Activated T-cell treated with anti-CD3 and anti-CD28 coated beads, Interleukin-2, amount 50 U/mL, for 4 hours (primary cell): ENCODE measurements around the gene CBFB. TPM values are rescaled to one million over a fixed set of nuclear protein-coding genes. Genes with fewer than 3 reads are reported as not detected.
"Not testable (repeated sequence)": the region's sequence is repeated elsewhere in the genome, so short reads cannot be mapped to it uniquely, and the experiment has no call there.

ENCODE experiments used
- ATAC-seq, 2 donors: fragments of 200-7000 bp; cut with Tn5 transposase; one replicate each; pipeline ENCODE4 v1.10.0; 2021
- DNase-seq: peaks from one replicate; pipeline ENCODE4 v3.0.0-alpha.2; 2020
- H3K27me3 Mint-ChIP-seq: one replicate; pipeline ENCODE4 v1.8.0; 2021; ENCODE audit warnings: low read depth, mixed read lengths
- H3K36me3 Mint-ChIP-seq: one replicate; pipeline ENCODE4 v1.8.0; 2022; ENCODE audit warnings: mixed read lengths; ENCODE audit not compliant: insufficient read depth
- H3K4me1 Mint-ChIP-seq: one replicate; pipeline ENCODE4 v1.8.0; 2021; ENCODE audit warnings: low read depth, mixed read lengths
- H3K4me3 Mint-ChIP-seq: one replicate; pipeline ENCODE4 v1.8.0; 2021; ENCODE audit warnings: mild to moderate bottlenecking, moderate library complexity, mixed read lengths
- H3K9me3 Mint-ChIP-seq: one replicate; pipeline ENCODE4 v1.8.0; 2021; ENCODE audit warnings: mixed read lengths
- total RNA-seq, 3 donors: library from RNA; stranded (reverse); gene quantifications; one replicate each; pipeline ENCODE4 v1.2.1, GENCODE V29; 2021

Gene CBFB
- total RNA-seq, 3 donors from 2014 or later, result 128 to 132 (median 129) TPM

DNA sequence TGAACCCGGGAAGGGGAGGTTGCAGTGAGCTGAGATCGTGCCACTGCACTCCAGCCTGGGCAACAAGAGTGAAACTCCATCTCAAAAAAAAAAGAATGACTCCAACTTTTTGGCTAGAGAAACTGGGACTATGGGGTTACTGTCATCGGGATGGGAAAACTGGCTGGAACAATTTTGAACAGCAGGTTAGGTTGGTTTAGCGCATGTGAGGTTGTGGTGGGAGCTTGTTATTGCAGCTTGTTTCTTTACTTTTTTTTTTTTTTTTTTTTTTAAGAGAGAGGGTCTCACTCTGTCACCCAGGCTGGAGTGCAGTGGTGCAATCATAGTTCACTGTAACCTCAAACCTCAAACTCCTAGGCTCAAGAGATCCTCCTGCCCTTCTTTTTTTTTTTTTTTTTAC lies 12.6 kb downstream of the CBFB start:
- not testable (repeated sequence) for H3K4me3 Mint-ChIP-seq, H3K9me3 Mint-ChIP-seq, DNase-seq, H3K27me3 Mint-ChIP-seq, ATAC-seq
- Mint-ChIP-seq H3K36me3 (peaks cover 17% of the 10 kb centered on the region), H3K4me1 (peaks cover 27% of the 10 kb centered on the region)

DNA sequence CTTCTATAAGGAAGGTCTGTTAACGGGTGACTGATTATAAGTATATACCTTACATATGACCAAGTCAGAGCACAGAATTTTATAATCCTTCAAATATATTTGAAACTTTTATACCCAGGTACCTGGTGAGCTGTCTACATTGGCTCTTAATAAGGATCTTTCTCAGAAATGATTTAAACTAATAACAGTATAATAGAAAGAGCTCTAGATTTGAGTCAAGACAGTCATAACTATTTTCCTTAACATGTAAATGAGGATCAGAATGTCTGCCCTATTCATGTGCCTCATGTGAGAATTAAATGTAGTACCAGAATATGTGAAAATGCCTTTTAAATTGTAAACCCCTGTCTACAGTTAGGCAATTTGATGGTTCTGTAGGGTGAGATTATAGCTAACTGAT lies 14.5 kb downstream of the CBFB start:
- Mint-ChIP-seq H3K27me3 (no peaks in the 10 kb centered on the region), H3K9me3 (no peaks in the 10 kb centered on the region), H3K36me3 (peaks cover 16% of the 10 kb centered on the region), H3K4me1 (peaks cover 26% of the 10 kb centered on the region), H3K4me3 (no peak overlapping the region)
- DNase-seq (no peak), ATAC-seq (peak in 1 of 2 donors; percentile 18)

DNA sequence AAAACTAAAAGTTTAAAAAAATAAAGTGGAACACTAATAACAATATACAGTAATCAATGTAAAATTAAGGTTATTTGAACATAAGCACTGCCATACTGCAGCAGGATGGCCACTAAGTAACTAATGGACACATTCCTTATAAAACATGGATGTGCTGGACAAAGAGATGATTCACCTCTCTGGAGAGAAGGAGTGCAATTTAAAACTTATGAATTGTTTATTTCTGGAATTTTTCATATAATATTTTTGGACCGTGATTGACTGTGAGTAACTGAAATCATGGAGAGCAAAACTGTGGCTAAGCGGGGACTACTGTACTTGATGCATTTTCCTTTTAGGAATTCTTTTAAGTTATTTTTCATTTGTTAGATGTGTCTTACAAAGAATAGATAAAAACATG lies 21.8 kb downstream of the CBFB start:
- Mint-ChIP-seq H3K4me3 (no peak overlapping the region), H3K27me3 (no peaks in the 10 kb centered on the region), H3K36me3 (peaks cover 2% of the 10 kb centered on the region), H3K9me3 (no peaks in the 10 kb centered on the region), H3K4me1 (peaks cover 35% of the 10 kb centered on the region)
- no peak for ATAC-seq
- DNase-seq, result no peak

DNA sequence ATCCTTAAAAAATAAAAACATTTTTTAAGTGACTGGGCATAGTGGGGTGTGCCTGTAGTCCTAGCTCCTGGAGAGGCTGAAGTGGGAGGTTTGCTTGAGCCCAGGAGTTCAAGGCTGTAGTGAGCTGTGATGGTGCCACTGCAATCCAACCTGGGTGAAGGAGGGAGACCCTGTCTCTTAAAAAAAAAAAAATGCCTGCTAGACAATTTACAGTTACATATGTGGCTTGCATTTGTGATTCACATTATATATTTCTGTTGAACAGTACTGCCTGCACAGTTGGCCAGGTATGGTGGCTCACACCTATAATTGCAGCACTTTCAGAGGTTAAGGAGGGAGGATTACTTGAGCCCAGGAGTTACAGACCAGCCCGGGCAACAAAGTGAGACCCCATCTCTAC lies 23.4 kb downstream of the CBFB start:
- DNase-seq, result no peak
- H3K4me3 Mint-ChIP-seq, result peak overlapping the region; percentile 69
- H3K36me3 Mint-ChIP-seq, result peaks cover 7% of the 10 kb centered on the region
- peaks cover 44% of the 10 kb centered on the region for H3K4me1 Mint-ChIP-seq
- peak in 1 of 2 donors; percentile 7 for ATAC-seq
- H3K27me3 Mint-ChIP-seq, result no peaks in the 10 kb centered on the region
- H3K9me3 Mint-ChIP-seq, result no peaks in the 10 kb centered on the region

DNA sequence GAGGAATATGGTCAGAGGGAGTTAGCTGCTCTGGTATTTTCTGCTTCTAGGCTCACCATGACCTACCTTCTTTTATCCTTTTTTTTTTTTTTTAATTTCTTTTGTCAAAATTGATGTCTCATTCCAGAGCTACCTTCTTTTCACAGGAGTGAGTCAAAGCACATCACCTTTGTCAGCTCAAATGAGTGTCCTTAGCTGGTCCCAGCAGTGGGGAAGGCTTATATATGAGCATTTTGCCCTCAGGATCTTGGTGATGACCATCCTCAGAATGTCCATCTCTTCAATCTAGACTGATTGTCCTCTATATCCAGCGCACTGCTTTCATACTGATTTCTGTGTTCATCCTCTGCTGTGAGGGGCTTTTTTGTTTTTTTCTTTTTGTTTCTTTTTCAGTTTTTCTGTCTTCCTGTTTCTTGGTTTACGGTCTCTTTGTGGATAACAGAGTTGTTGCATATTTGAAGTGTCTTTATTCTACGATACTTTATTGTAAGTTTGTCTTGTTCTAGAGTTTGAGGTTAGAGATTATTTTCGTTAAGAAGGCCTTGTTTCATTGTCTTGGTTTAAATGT lies 24.9 kb downstream of the CBFB start:
- Mint-ChIP-seq H3K27me3 (no peaks in the 10 kb centered on the region), H3K36me3 (peaks cover 8% of the 10 kb centered on the region), H3K9me3 (no peaks in the 10 kb centered on the region), H3K4me1 (peaks cover 44% of the 10 kb centered on the region), H3K4me3 (peak overlapping the region; percentile 69)
- no peak for DNase-seq
- ATAC-seq, result peak; percentile 36 to 42

DNA sequence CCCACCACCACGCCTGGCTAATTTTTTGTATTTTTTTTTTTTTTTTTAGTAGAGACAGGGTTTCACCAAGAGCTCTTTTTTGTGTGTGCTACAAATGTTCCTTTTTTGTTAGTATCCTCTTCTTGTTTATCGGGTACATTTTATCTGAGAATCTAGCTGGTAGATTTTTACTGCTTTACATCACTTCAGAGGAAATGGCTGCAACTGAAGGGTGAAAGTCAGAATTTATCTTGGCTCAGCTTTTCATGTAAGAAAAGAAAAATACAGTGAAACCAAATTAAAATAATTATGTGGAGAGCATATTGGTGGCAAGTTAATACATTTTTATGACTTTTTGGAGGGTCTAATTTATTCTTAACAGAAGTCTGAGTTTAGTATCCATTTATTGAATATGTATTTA lies 26.0 kb downstream of the CBFB start:
- ATAC-seq (no peak), DNase-seq (no peak)
- H3K9me3 Mint-ChIP-seq, result no peaks in the 10 kb centered on the region
- no peaks in the 10 kb centered on the region for H3K27me3 Mint-ChIP-seq
- peaks cover 13% of the 10 kb centered on the region for H3K36me3 Mint-ChIP-seq
- H3K4me1 Mint-ChIP-seq, result peaks cover 47% of the 10 kb centered on the region
- H3K4me3 Mint-ChIP-seq, result peak overlapping the region; percentile 69

DNA sequence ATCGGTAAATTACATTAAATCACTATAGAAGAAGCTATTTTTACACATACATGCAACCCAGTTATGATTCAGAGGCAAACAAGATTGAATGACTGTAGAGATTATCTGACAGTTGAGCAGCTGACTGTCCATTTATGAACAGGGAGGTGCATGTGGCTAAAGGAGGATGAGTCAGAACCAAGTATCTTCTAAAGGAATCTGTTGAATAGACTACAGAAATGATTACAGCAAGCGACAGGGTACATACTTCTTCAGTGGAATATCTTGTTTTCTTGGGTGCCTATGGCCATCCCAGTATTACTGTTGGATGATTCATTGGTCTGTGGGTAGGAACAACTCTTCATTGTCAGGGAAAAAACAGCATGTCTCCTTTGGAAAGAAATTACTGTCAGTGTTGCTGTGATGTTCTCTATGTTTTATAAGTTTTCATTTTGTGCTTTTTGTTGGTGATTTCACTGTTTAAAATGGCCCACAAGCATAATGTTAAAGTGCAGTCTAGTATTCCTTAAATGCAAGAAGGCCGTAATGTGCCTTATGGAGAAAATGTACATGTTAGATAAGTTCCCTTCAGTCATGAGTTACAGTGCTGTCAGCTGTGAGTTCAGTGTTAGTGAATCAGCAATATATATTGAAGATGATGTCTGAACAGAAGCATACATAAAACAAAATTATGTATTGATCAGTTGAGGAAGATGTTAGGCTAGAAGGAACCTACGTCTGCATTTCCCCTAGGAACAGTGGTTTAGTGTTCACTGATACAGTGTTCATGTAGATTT lies 27.0 kb downstream of the CBFB start:
- ATAC-seq, result peak; percentile 83 to 90
- Mint-ChIP-seq H3K9me3 (no peaks in the 10 kb centered on the region), H3K4me3 (peak overlapping the region; percentile 55)

DNA sequence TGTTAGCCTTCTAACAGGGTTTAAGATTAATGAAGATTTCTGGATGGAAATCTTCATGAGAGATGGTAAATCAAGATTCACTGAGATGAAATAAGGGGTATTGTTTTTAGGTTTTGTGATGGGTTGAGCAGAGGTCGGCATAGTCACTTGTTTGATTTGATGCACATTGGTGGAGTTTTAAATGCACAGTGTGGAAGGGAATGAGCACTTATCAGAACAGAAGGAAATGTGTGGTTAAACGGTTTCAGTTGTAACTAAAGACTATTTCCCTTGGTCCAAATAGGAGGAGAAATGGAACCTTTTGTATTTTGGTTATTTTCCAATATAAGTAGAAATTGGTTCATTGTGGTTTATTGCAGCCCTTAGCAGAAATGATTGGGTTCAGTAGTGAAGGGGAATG lies 34.1 kb downstream of the CBFB start:
- H3K9me3 Mint-ChIP-seq, result no peaks in the 10 kb centered on the region
- no peak for ATAC-seq
- H3K4me3 Mint-ChIP-seq, result no peak overlapping the region
- H3K36me3 Mint-ChIP-seq, result peaks cover 15% of the 10 kb centered on the region
- H3K4me1 Mint-ChIP-seq, result peaks cover 17% of the 10 kb centered on the region
- no peaks in the 10 kb centered on the region for H3K27me3 Mint-ChIP-seq
- no peak for DNase-seq

More for the DNA sequence above, 27.0 kb downstream of the CBFB start:
- Mint-ChIP-seq H3K36me3 (peaks cover 13% of the 10 kb centered on the region), H3K27me3 (no peaks in the 10 kb centered on the region), H3K4me1 (peaks cover 47% of the 10 kb centered on the region)
- no peak for DNase-seq

DNA sequence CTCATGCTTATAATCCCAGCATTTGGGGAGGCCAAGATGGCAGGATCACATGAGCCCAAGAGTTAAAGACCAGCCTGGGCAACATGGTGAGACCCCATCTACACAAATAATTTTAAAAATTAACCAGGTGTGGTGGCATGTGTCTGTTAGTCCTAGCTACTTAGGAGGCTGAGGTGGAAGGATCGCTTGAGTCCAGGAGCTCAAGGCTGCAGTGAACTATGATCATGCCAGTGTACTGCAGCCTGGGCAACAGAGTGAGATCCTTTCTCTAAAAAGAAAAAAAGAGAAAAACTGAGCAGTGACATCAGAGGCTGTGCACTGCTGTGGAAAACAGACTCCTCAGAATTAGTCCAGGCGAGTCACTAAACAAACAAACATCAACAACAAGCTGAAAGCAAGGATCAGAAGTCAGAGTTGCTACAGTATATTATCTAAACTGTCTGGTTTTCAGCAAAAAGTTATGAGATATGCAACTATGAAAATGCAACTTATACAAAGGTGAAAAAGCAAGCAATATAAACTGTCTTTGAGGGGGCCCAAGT lies 39.3 kb downstream of the CBFB start:
- H3K9me3 Mint-ChIP-seq, result no peaks in the 10 kb centered on the region
- H3K36me3 Mint-ChIP-seq, result peaks cover 22% of the 10 kb centered on the region
- ATAC-seq, result no peak
- peaks cover 6% of the 10 kb centered on the region for H3K4me1 Mint-ChIP-seq
- DNase-seq, result no peak
- no peaks in the 10 kb centered on the region for H3K27me3 Mint-ChIP-seq
- no peak overlapping the region for H3K4me3 Mint-ChIP-seq

DNA sequence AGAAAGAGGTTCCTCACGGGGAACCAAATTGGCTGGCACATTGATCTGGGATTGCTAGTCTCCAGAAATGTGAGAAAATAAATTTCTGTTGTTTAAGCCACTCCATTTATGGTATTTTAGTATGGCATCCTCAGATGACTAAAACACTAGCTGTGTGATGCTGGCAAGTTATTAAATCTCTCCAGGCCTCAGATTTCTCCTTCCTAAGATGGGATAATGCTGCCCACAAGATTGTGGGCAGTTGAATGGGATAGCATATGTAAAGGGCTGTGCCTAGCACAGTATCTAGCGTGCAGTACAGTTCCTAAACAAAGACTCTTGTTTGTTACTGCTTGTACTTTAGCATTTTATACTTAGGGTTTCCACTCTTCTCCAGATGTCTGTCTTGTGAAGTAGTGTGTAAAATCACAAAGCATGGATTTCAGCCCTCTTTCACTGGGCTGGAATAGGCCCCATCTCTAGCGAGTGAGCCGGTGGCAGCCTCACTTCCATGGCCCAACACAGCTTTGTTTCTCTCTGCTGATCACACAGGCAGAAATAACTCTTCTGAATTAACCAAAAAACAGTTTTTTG lies 42.6 kb downstream of the CBFB start:
- no peak for ATAC-seq
- Mint-ChIP-seq H3K27me3 (no peaks in the 10 kb centered on the region), H3K4me3 (no peak overlapping the region), H3K4me1 (no peaks in the 10 kb centered on the region), H3K9me3 (no peaks in the 10 kb centered on the region), H3K36me3 (peaks cover 24% of the 10 kb centered on the region)
- no peak for DNase-seq

DNA sequence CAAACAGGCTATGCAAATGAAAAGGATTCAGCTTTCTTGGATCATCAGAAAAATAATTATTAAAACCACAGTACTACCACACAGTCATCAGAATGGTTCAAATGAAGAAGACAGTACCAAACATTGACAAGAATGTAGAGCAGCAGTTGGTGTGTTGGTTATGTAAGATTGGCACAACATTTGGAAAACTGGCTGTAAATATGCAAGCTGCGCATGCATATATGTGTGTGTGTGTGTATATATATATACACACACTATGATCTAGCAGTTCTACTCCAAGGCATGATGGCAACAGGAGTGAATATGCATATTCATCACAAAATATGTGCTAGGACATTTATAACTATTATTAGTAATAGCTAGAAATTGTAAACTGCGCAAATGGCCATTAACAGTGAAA lies 46.4 kb downstream of the CBFB start:
- H3K4me3 Mint-ChIP-seq, result no peak overlapping the region
- peaks cover 10% of the 10 kb centered on the region for H3K36me3 Mint-ChIP-seq
- H3K4me1 Mint-ChIP-seq, result no peaks in the 10 kb centered on the region
- H3K27me3 Mint-ChIP-seq, result no peaks in the 10 kb centered on the region
- ATAC-seq, result no peak
- DNase-seq, result no peak
- H3K9me3 Mint-ChIP-seq, result no peaks in the 10 kb centered on the region

DNA sequence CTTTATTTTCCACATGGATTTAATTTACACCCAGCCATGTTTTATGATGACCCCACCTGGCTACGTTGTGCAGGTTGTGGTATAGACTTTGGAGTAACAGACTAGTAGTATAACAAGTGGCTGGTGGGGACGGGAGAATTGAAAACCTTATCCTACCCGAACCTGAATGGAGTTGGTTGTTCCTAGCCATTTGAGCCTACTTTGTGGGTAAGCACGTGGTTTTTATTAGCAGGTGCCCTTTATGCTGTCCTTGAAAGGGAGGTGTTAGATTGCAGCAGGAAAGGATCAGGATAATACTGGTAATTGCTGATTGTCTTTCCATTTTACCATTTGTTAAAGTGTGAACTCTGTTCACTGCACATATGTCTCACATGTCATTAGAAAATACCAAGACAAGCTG lies 48.9 kb downstream of the CBFB start:
- Mint-ChIP-seq H3K9me3 (no peaks in the 10 kb centered on the region), H3K4me3 (no peak overlapping the region), H3K36me3 (peaks cover 6% of the 10 kb centered on the region), H3K27me3 (no peaks in the 10 kb centered on the region), H3K4me1 (no peaks in the 10 kb centered on the region)
- no peak for ATAC-seq
- no peak for DNase-seq

DNA sequence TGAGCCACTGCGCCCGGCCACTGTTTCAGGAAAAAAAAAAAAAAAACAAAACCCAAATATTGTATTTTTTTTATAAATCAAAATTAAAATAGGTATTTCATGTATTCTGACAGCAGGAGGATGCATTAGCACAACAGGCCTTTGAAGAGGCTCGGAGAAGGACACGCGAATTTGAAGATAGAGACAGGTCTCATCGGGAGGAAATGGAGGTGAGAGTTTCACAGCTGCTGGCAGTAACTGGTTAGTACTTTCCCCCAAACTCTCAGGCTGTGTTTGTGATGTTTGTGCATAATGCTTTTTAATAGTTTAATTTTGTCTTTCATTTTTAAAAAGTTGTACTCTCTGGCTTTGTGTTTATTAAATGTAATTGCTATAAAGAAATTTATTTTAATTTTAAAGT lies 53.2 kb downstream of the CBFB start:
- no peaks in the 10 kb centered on the region for H3K27me3 Mint-ChIP-seq
- no peak overlapping the region for H3K4me3 Mint-ChIP-seq
- DNase-seq (no peak), ATAC-seq (no peak)
- peaks cover 1% of the 10 kb centered on the region for H3K4me1 Mint-ChIP-seq
- H3K36me3 Mint-ChIP-seq, result peaks cover 15% of the 10 kb centered on the region
- H3K9me3 Mint-ChIP-seq, result no peaks in the 10 kb centered on the region

DNA sequence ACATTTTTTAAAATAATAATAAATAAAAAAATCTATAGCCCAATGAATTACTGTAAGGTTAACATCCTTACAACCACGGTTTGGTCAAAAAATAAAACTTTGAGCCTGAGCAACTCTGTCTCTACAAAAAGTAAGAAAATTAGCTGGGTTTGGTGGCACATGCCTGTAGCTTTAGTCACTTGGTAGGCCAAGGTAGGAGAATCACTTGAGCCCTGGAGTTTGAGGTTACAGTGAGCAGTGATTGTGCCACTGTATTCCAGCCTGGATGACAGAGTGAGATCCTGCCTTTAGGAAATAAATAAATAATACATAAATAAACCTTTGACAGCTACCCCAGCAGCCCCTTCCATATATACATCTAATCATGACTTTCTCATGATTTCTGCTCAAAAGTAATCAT lies 53.9 kb downstream of the CBFB start:
- DNase-seq, result no peak
- no peaks in the 10 kb centered on the region for H3K27me3 Mint-ChIP-seq
- no peak overlapping the region for H3K4me3 Mint-ChIP-seq
- H3K36me3 Mint-ChIP-seq, result peaks cover 12% of the 10 kb centered on the region
- H3K4me1 Mint-ChIP-seq, result peaks cover 1% of the 10 kb centered on the region
- no peak for ATAC-seq
- H3K9me3 Mint-ChIP-seq, result no peaks in the 10 kb centered on the region
